Activated CD4-positive, alpha-beta T cell treated with anti-CD3 and anti-CD28 coated beads, Interleukin-2, amount 10 ng/mL, durations not matched to agents 7 days and 5 days (primary cell): Measurements from ENCODE around the gene ADAP2. TPM values are rescaled to one million over a fixed set of nuclear protein-coding genes. Genes with fewer than 3 reads are reported as not detected.

ENCODE experiments used
- CTCF ChIA-PET: fragments of 350-600 bp; sonication (Branson Sonifier 250); formaldehyde crosslinking; loops from one replicate; lab custom pipeline; 2021; ENCODE audit warnings: antibody characterized with exemption; lab: Charles Lee
- POLR2A ChIA-PET: fragments of 350-600 bp; sonication (Branson Sonifier 250); formaldehyde crosslinking; loops from one replicate; lab custom pipeline; 2021; ENCODE audit warnings: antibody characterized with exemption; lab: Charles Lee
- DNase-seq: peaks from one replicate; pipeline ENCODE4 v3.0.0-alpha.2; 2020
- H3K27ac Mint-ChIP-seq: one replicate; pipeline ENCODE4 v1.8.0; 2021; ENCODE audit warnings: mild to moderate bottlenecking, moderate library complexity, mixed read lengths
- H3K27me3 Mint-ChIP-seq: one replicate; pipeline ENCODE4 v1.8.0; 2021; ENCODE audit warnings: mixed read lengths
- H3K36me3 Mint-ChIP-seq: one replicate; pipeline ENCODE4 v1.8.0; 2021; ENCODE audit warnings: low read depth, mixed read lengths
- H3K4me1 Mint-ChIP-seq: one replicate; pipeline ENCODE4 v1.8.0; 2021; ENCODE audit warnings: mixed read lengths
- H3K4me3 Mint-ChIP-seq: one replicate; pipeline ENCODE4 v1.8.0; 2021; ENCODE audit warnings: mild to moderate bottlenecking, moderate library complexity, mixed read lengths
- H3K9me3 Mint-ChIP-seq: one replicate; pipeline ENCODE4 v1.8.0; 2021; ENCODE audit warnings: mixed read lengths
- total RNA-seq, 2 experiments: library from RNA; stranded (reverse); gene quantifications; one replicate each; pipeline ENCODE4 v1.2.3, GENCODE V29; 2021

Gene ADAP2
- total RNA-seq, 2 experiments from 2014 or later: 0.65 to 1.1 TPM

GRCh38 chr17:30990458-30990857 lies 68.7 kb downstream of the ADAP2 start:
- Mint-ChIP-seq H3K4me3 (no peak overlapping the region), H3K27ac (no peak overlapping the region), H3K9me3 (no peaks in the 10 kb centered on the region), H3K36me3 (peaks cover 2% of the 10 kb centered on the region), H3K4me1 (no peaks in the 10 kb centered on the region), H3K27me3 (no peaks in the 10 kb centered on the region)
- POLR2A ChIA-PET: no interaction called here
- DNase-seq: no peak
- CTCF ChIA-PET: interaction anchor here (0.7 kb wide), 1 partner anchor 195 kb away, joined by 3 read pairs; no protein-coding TSS in a partner anchor

DNA sequence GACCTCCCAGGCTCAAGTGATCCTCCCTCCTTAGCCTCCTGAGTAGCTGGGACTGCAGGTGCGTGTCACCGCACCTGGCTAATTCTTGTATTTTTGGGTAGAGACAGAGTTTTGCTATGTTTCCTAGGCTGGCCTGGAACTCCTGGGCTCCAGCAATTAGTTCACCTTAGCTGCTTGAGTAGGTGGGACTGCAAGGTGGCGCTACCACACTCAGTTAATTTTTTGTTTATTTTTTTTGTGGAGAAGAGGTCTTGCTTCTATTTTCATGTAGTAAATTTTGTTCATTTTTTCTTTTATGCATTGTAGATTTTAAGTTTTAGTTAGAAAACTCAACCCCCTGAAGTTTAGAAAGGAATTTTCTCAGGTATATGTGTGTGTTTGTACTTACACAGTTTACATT lies 70.8 kb downstream of the ADAP2 start:
- no peaks in the 10 kb centered on the region for H3K9me3 Mint-ChIP-seq
- ChIA-PET POLR2A (no interaction called here), CTCF (no interaction called here)
- no peaks in the 10 kb centered on the region for H3K27me3 Mint-ChIP-seq
- no peak for DNase-seq
- H3K27ac Mint-ChIP-seq: no peak overlapping the region
- no peaks in the 10 kb centered on the region for H3K4me1 Mint-ChIP-seq
- peaks cover 3% of the 10 kb centered on the region for H3K36me3 Mint-ChIP-seq
- H3K4me3 Mint-ChIP-seq: no peak overlapping the region

DNA sequence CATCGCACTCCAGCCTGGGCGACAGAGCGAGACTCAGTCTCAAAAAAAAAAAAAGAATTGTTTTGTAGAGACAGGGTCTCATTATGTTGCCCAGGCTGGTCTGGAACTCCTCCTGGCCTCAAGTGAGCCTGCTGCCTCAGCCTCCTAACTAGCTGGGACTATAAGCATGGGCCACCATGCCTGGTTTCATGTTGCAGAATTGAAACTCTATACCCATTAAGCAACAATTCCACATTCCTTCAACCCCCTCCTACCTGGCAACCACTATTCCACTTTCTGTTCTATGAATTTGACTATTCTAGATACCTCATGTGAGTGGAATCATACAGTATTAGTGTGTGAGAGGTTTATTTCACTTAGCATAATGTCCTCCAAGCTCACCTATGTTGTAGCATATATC lies 73.6 kb downstream of the ADAP2 start:
- no peaks in the 10 kb centered on the region for H3K27me3 Mint-ChIP-seq
- H3K9me3 Mint-ChIP-seq: no peaks in the 10 kb centered on the region
- CTCF ChIA-PET: interaction anchor here (0.6 kb wide), 1 partner anchor 820 kb away, joined by 3 read pairs; no protein-coding TSS in a partner anchor
- POLR2A ChIA-PET: no interaction called here
- H3K36me3 Mint-ChIP-seq: peaks cover 14% of the 10 kb centered on the region
- no peak overlapping the region for H3K4me3 Mint-ChIP-seq
- no peaks in the 10 kb centered on the region for H3K4me1 Mint-ChIP-seq
- no peak for DNase-seq
- no peak overlapping the region for H3K27ac Mint-ChIP-seq

DNA sequence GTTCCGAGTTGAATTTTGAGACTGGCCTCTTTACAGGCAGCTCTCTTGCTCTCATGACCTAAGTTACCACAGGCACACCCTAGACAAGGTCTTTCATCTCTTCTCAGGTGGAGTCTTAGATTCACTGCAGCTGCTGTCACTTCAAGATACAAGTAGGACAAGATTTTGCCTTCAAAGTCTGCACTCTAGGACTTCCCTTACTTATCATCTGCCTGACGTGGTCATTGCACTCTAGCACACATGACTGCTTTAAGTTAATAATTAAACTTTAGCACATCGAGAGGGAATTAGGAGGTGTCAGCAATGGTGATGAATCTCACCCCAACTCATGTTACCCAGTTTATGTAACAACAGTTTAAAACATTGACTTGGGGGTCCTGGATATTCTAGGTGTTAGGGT lies 74.7 kb downstream of the ADAP2 start:
- Mint-ChIP-seq H3K9me3 (no peaks in the 10 kb centered on the region), H3K36me3 (peaks cover 12% of the 10 kb centered on the region), H3K27me3 (no peaks in the 10 kb centered on the region), H3K4me1 (no peaks in the 10 kb centered on the region), H3K27ac (no peak overlapping the region), H3K4me3 (no peak overlapping the region)
- CTCF ChIA-PET: interaction anchor here (0.6 to 1.0 kb wide), 2 partner anchors 10 to 927 kb away, joined by 3 to 5 read pairs; no protein-coding TSS in a partner anchor
- no peak for DNase-seq
- POLR2A ChIA-PET: no interaction called here

GRCh38 chr17:30997270-30997669 lies 75.5 kb downstream of the ADAP2 start:
- Mint-ChIP-seq H3K4me1 (no peaks in the 10 kb centered on the region), H3K36me3 (peaks cover 12% of the 10 kb centered on the region), H3K27me3 (no peaks in the 10 kb centered on the region), H3K27ac (no peak overlapping the region), H3K9me3 (no peaks in the 10 kb centered on the region), H3K4me3 (no peak overlapping the region)
- ChIA-PET CTCF (interaction anchor here (1.0 kb wide), 1 partner anchor 9 kb away, joined by 3 read pairs; no protein-coding TSS in a partner anchor), POLR2A (no interaction called here)
- no peak for DNase-seq

DNA sequence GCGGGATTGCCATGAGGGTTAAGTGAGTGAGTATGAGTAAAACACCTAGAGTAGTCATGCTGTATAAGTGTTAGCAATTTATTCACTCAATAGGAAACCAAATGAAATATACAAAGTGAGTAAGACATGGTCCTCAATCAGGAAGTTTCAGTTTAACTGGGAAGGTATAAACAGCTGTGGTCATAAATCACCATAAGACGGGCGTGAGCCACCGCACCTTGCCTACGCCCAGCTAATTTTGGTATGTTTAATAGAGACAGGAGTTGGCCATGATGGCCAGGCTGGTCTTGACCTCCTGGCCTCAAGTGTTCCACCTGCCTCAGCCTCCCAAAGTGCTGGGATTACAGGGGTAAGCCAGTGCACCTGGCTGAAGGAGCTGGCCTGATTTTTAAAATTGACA lies 76.1 kb downstream of the ADAP2 start:
- Mint-ChIP-seq H3K27ac (no peak overlapping the region), H3K27me3 (no peaks in the 10 kb centered on the region), H3K4me1 (no peaks in the 10 kb centered on the region), H3K4me3 (no peak overlapping the region), H3K9me3 (no peaks in the 10 kb centered on the region), H3K36me3 (peaks cover 12% of the 10 kb centered on the region)
- CTCF ChIA-PET: no interaction called here
- POLR2A ChIA-PET: no interaction called here
- DNase-seq: no peak

DNA sequence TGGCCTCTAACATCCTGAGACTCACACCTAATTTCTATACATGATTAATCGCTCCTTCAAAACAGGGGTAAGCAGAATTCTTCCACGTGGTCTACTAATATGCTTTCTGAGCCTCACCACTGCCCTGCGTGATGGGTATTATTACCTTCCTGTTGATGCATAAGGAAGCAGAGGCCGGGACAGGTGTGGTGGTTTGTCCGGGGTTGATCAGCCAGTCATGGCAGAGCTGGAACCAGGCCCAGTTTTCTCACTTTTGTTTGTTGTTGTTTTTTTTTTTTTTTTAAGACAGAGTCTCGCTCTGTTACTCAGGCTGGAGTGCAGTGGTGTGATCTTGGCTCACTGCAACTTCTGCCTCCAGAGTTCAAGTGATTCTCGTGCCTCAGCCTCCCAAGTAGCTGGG lies 80.3 kb downstream of the ADAP2 start:
- CTCF ChIA-PET: interaction anchor here (0.6 kb wide), 1 partner anchor 32 kb away, joined by 3 read pairs; no protein-coding TSS in a partner anchor
- Mint-ChIP-seq H3K9me3 (no peaks in the 10 kb centered on the region), H3K36me3 (peaks cover 12% of the 10 kb centered on the region), H3K27ac (no peak overlapping the region), H3K4me3 (no peak overlapping the region), H3K27me3 (peaks cover 2% of the 10 kb centered on the region), H3K4me1 (peaks cover 3% of the 10 kb centered on the region)
- no peak for DNase-seq
- POLR2A ChIA-PET: no interaction called here

DNA sequence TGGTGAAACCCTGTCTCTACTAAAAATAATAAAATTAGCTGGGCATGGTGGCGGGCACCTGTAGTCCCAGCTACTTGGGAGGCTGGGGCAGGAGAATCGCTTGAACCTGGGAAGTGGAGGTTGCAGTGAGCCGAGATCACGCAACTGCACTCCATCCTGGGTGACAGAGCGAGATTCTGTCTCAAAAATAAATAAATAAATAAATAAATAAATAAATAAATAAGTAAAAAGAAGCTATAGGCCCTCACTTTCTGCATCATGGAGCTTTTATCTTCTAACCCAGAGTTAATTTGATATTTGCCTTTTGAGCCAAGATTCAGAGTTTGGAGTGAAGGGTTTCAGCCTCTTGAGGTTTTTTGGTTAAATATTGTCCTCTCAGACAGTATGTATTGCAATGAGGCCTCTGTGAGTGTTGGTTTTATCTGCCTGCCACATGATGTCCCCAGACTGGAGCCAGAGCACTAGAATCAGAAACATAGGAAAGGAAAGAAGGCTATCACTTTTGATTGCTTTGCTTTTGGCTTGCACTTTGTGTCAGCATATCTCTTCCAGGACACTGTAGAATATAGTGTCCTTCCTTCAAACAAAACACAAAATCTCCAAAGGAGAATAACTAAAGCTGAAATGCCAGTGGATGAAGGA lies 81.6 kb downstream of the ADAP2 start:
- CTCF ChIA-PET: no interaction called here
- DNase-seq: no peak
- Mint-ChIP-seq H3K27me3 (peaks cover 2% of the 10 kb centered on the region), H3K27ac (no peak overlapping the region), H3K4me3 (no peak overlapping the region), H3K36me3 (peaks cover 11% of the 10 kb centered on the region), H3K9me3 (no peaks in the 10 kb centered on the region), H3K4me1 (peaks cover 14% of the 10 kb centered on the region)
- POLR2A ChIA-PET: no interaction called here

DNA sequence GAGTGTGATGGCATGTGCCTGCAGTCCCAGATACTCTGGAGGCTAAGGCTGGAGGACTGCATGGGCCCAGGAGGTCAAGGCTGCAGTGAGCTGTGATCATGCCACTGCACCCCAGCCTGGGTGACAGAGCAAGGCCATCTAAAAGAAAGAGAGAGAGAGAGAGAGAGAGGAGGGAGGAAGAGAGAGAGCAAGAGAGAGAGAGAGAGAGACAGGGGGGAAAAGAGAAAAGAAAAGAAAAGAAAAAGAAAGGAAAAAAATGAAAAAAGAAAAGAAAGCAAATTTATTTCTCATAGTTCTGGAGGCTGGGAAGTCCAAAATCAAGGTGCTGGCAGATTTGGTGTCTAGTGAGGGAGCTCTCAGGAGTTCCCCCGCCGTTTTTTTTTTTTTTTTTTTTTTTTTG lies 82.4 kb downstream of the ADAP2 start:
- POLR2A ChIA-PET: no interaction called here
- no peak for DNase-seq
- Mint-ChIP-seq H3K36me3 (peaks cover 7% of the 10 kb centered on the region), H3K4me1 (peaks cover 20% of the 10 kb centered on the region), H3K27ac (no peak overlapping the region), H3K4me3 (no peak overlapping the region), H3K27me3 (peaks cover 2% of the 10 kb centered on the region), H3K9me3 (no peaks in the 10 kb centered on the region)
- CTCF ChIA-PET: interaction anchor here (0.6 kb wide), 1 partner anchor 56 kb away, joined by 3 read pairs; no protein-coding TSS in a partner anchor

GRCh38 chr17:31007695-31008373 lies 86.1 kb downstream of the ADAP2 start:
- no peak for DNase-seq
- Mint-ChIP-seq H3K27me3 (peaks cover 10% of the 10 kb centered on the region), H3K4me3 (peak overlapping the region; percentile 80), H3K4me1 (peaks cover 25% of the 10 kb centered on the region), H3K27ac (peak overlapping the region; percentile 79), H3K9me3 (no peaks in the 10 kb centered on the region), H3K36me3 (peaks cover 3% of the 10 kb centered on the region)
- ChIA-PET POLR2A (no interaction called here), CTCF (interaction anchor here (0.7 to 1.1 kb wide), 2 partner anchors 11 to 501 kb away, joined by 3 read pairs; no protein-coding TSS in a partner anchor)

DNA sequence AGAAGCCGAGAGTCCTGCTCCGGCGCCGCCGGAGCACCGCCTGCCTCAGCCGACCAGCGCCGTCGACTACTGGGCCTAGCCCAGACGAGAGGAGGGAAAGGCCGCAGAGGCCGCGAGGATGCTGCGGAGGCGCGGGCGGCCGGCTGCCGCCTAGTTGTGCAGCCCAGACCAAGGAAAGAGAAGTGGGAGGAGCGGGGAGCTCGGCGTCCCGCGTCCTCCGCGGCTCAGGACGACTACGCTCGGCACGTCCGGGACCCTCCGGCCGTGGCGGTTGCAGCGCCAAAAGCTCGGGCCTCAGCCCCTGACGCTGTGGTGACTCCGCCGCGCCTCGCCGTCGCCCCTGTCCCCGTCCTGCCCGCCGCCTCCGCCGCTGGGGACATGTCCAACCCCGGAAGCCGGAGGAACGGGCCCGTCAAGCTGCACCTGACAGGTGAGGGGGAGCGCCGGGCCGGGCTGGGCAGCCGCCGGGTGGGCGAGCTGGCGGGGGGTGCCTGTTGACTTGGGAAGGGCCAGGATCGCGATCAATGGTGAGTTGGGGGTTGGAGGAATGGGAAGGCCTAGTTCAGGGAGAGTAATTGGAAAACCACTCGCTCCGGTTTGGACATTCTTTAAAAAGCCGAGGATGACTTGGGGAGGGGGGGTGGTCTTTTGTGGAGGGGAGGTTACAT lies 86.8 kb downstream of the ADAP2 start:
- peak overlapping the region; percentile 82 for H3K27ac Mint-ChIP-seq
- DNase-seq: peak; percentile 42
- H3K4me1 Mint-ChIP-seq: peaks cover 25% of the 10 kb centered on the region
- peaks cover 3% of the 10 kb centered on the region for H3K36me3 Mint-ChIP-seq
- peaks cover 10% of the 10 kb centered on the region for H3K27me3 Mint-ChIP-seq
- POLR2A ChIA-PET: no interaction called here
- CTCF ChIA-PET: interaction anchor here (1.1 kb wide), 1 partner anchor 11 kb away, joined by 3 read pairs; no protein-coding TSS in a partner anchor
- H3K9me3 Mint-ChIP-seq: no peaks in the 10 kb centered on the region
- peak overlapping the region; percentile 80 for H3K4me3 Mint-ChIP-seq
